Measurements from ENCODE around the gene RBBP8.
"Not testable (repeated sequence)": the region's sequence is repeated elsewhere in the genome, so short reads cannot be mapped to it uniquely, and the experiment has no call there.

Gene RBBP8

GRCh38 chr18:22953982-22954381 is 20.9 kb downstream of the RBBP8 start:
- H3K4me3 ChIP-seq; H3K4me1 ChIP-seq; in situ Hi-C loops (cut with MboI; ENCODE audit: low sequenced_read_pairs); H3K27me3 ChIP-seq (ENCODE audit: low read depth); DNase-seq (ENCODE audit: low spot score in 2 of 2); H3K9me3 ChIP-seq: not testable (repeated sequence)
- H3K36me3 ChIP-seq (replicated peaks): peaks cover 49% of the 10 kb centered on the region

GRCh38 chr18:22956226-22956625 is 23.1 kb downstream of the RBBP8 start:
- in situ Hi-C loops (cut with MboI; ENCODE audit: low sequenced_read_pairs): no loop called here
- Histone ChIP-seq H3K9me3 (no peaks in the 10 kb centered on the region), H3K4me3 (no peak overlapping the region), H3K36me3 (replicated peaks) (peaks cover 31% of the 10 kb centered on the region), H3K4me1 (no peaks in the 10 kb centered on the region; the same call in 1 of the 2 replicates), H3K27me3 (ENCODE audit: low read depth) (no peaks in the 10 kb centered on the region)
- DNase-seq (ENCODE audit: low spot score in 2 of 2): no peak

GRCh38 chr18:22961156-22961555 is 28.0 kb downstream of the RBBP8 start:
- no peaks in the 10 kb centered on the region for H3K9me3 ChIP-seq
- no peak for DNase-seq (ENCODE audit: low spot score in 2 of 2)
- no peaks in the 10 kb centered on the region; the same call in 1 of the 2 replicates for H3K36me3 ChIP-seq (replicated peaks)
- H3K27me3 ChIP-seq (ENCODE audit: low read depth): no peaks in the 10 kb centered on the region
- in situ Hi-C loops (cut with MboI; ENCODE audit: low sequenced_read_pairs): no loop called here
- H3K4me1 ChIP-seq: peaks cover 11% of the 10 kb centered on the region
- H3K4me3 ChIP-seq: no peak overlapping the region

DNA sequence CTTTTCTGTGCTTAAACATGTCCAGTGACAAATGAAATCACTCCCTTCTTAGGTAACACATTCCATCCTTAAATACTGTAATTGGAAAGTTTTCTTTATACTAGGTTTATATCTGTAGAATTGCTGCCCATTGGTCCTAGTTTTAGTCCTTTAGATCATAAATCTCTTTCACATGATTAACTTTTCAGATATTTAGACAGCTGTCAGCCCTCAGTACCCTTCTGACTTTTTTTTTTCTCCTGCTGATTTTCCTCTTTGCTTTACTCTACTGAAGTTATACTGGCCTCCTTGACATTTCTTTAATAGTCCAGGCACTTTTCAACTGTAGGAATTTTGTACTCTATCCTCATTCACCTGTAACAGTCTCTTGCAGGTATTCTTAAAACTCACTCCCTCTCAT is 28.9 kb downstream of the RBBP8 start:
- H3K4me3 ChIP-seq: no peak overlapping the region
- no peak for DNase-seq (ENCODE audit: low spot score in 2 of 2)
- H3K36me3 ChIP-seq (replicated peaks): no peaks in the 10 kb centered on the region; the same call in 1 of the 2 replicates
- peaks cover 11% of the 10 kb centered on the region for H3K4me1 ChIP-seq
- in situ Hi-C loops (cut with MboI; ENCODE audit: low sequenced_read_pairs): no loop called here
- no peaks in the 10 kb centered on the region for H3K9me3 ChIP-seq
- no peaks in the 10 kb centered on the region for H3K27me3 ChIP-seq (ENCODE audit: low read depth)

GRCh38 chr18:22964116-22964515 is 31.0 kb downstream of the RBBP8 start:
- Histone ChIP-seq H3K36me3 (replicated peaks) (no peaks in the 10 kb centered on the region; the same call in 1 of the 2 replicates), H3K9me3 (no peaks in the 10 kb centered on the region), H3K4me1 (peaks cover 11% of the 10 kb centered on the region), H3K4me3 (no peak overlapping the region), H3K27me3 (ENCODE audit: low read depth) (no peaks in the 10 kb centered on the region)
- in situ Hi-C loops (cut with MboI; ENCODE audit: low sequenced_read_pairs): no loop called here
- peak in 1 of 2 experiments; percentile 50 for DNase-seq (ENCODE audit: low spot score in 2 of 2)

- H3K4me1 ChIP-seq: peaks cover 11% of the 10 kb centered on the region
- H3K36me3 ChIP-seq (replicated peaks): peaks cover 3% of the 10 kb centered on the region; the same call in 1 of the 2 replicates
- DNase-seq (ENCODE audit: low spot score in 2 of 2): no peak
- H3K4me3 ChIP-seq: no peak overlapping the region
- H3K27me3 ChIP-seq (ENCODE audit: low read depth): no peaks in the 10 kb centered on the region
- in situ Hi-C loops (cut with MboI; ENCODE audit: low sequenced_read_pairs): no loop called here
- H3K9me3 ChIP-seq: no peaks in the 10 kb centered on the region
Measured at GRCh38 chr18:22964722-22965121, 31.6 kb downstream of the RBBP8 start.

GRCh38 chr18:22971038-22971437 is 37.9 kb downstream of the RBBP8 start:
- in situ Hi-C loops (cut with MboI; ENCODE audit: low sequenced_read_pairs): no loop called here
- peaks cover 12% of the 10 kb centered on the region for H3K36me3 ChIP-seq (replicated peaks)

DNA sequence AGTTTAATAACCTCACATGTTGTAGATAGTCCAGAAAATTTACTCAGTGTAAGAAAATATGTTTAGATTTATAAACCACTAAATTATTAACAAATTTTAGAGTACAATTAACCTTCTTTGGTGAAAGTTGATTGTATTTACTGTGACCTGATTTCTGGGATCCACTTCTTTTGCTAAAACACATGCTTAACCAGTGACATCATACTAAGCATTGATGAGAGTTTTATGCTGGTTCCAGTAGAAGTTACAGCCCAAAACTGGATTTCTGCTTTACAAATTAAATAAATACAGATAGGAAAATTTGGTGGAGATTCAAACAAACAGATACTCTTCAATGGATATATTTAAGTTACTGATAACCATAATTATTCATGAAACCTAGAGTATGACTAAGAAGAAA is 40.9 kb downstream of the RBBP8 start:
- H3K4me1 ChIP-seq: peaks cover 10% of the 10 kb centered on the region
- no peak overlapping the region for H3K4me3 ChIP-seq
- DNase-seq (ENCODE audit: low spot score in 2 of 2): no peak
- H3K36me3 ChIP-seq (replicated peaks): peaks cover 15% of the 10 kb centered on the region
- in situ Hi-C loops (cut with MboI; ENCODE audit: low sequenced_read_pairs): no loop called here
- no peaks in the 10 kb centered on the region for H3K9me3 ChIP-seq
- no peaks in the 10 kb centered on the region for H3K27me3 ChIP-seq (ENCODE audit: low read depth)

More at GRCh38 chr18:22971038-22971437, 37.9 kb downstream of the RBBP8 start:
- Histone ChIP-seq H3K9me3 (no peaks in the 10 kb centered on the region), H3K4me1 (peaks cover 2% of the 10 kb centered on the region; the same call in 1 of the 2 replicates), H3K27me3 (ENCODE audit: low read depth) (no peaks in the 10 kb centered on the region), H3K4me3 (no peak overlapping the region)
- no peak for DNase-seq (ENCODE audit: low spot score in 2 of 2)

DNA sequence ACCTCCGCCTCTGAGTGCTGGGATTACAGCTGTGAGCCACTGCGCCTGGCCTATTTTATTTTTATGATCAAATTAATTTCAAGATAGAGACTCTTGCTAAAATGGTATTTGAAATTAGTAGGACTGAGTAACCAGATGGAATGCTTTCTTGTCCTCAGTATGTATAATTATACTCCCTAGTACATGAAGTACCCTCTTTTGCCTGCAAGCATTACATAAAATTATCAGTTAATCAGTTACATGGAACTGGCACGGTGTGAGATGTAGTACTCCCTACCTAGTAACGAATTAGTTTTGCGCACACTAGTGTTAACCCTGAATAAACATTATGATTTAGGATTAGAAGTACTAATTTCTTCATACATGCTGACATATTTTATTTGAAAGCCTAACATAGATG is 41.6 kb downstream of the RBBP8 start:
- Histone ChIP-seq H3K27me3 (ENCODE audit: low read depth) (no peaks in the 10 kb centered on the region), H3K4me1 (peaks cover 10% of the 10 kb centered on the region), H3K4me3 (no peak overlapping the region), H3K36me3 (replicated peaks) (peaks cover 12% of the 10 kb centered on the region), H3K9me3 (no peaks in the 10 kb centered on the region)
- in situ Hi-C loops (cut with MboI; ENCODE audit: low sequenced_read_pairs): no loop called here
- no peak for DNase-seq (ENCODE audit: low spot score in 2 of 2)

- H3K9me3 ChIP-seq: no peaks in the 10 kb centered on the region
- peaks cover 10% of the 10 kb centered on the region; the same call in 1 of the 2 replicates for H3K36me3 ChIP-seq (replicated peaks)
- in situ Hi-C loops (cut with MboI; ENCODE audit: low sequenced_read_pairs): no loop called here
- peaks cover 10% of the 10 kb centered on the region for H3K4me1 ChIP-seq
- DNase-seq (ENCODE audit: low spot score in 2 of 2): no peak
- H3K4me3 ChIP-seq: no peak overlapping the region
- H3K27me3 ChIP-seq (ENCODE audit: low read depth): no peaks in the 10 kb centered on the region
Measured at GRCh38 chr18:22975508-22975907, 42.4 kb downstream of the RBBP8 start.

DNA sequence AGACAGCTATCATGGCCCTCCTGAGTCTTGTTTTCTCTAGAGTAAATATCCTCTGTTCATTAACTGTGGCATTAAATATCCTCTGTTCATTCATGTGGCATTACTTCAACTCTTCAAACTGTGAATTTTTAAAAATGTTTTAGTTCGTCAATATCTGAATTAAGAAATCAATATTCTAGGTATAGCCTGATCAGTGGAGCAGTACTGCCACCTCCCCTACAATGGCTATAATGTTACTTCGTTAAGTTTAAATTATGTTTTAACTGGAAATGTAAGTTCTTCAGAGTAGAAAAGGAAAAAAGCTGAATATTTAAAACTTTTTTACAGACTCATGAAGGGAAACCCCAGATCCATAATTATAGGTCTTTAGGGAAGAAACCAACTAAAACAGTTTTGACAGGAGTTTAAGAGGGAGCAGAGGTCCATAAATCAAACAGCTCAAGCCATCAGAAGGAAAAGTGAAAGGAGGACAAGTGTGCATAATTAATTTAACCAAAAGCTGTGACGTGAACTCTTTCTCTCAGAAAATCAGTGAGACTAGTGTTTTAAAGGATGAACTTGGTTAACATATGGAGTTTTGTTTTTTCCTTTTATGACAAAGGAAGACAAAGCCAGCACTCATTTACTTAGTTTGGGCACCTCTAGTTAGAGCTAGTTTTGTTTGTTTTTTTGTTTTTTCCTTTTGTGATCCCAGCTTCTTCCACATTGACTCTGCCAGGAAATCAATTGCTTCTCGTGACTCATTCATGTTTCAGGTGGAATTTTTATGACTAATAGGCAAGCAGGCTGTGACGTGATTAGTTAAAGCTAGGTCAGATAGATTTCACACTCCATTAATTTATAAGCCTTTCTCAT is 44.9 kb downstream of the RBBP8 start:
- Histone ChIP-seq H3K9me3 (no peaks in the 10 kb centered on the region), H3K4me1 (peaks cover 14% of the 10 kb centered on the region), H3K36me3 (replicated peaks) (peaks cover 21% of the 10 kb centered on the region), H3K27me3 (ENCODE audit: low read depth) (no peaks in the 10 kb centered on the region), H3K4me3 (no peak overlapping the region)
- DNase-seq (ENCODE audit: low spot score in 2 of 2): no peak
- in situ Hi-C loops (cut with MboI; ENCODE audit: low sequenced_read_pairs): no loop called here

GRCh38 chr18:22980394-22980793 is 47.3 kb downstream of the RBBP8 start:
- Histone ChIP-seq H3K4me1 (peaks cover 14% of the 10 kb centered on the region), H3K4me3 (no peak overlapping the region), H3K27me3 (ENCODE audit: low read depth) (no peaks in the 10 kb centered on the region), H3K36me3 (replicated peaks) (peaks cover 24% of the 10 kb centered on the region), H3K9me3 (no peaks in the 10 kb centered on the region)
- in situ Hi-C loops (cut with MboI; ENCODE audit: low sequenced_read_pairs): loop anchor here (10.0 kb wide), 1 partner anchor 166 kb away; no protein-coding TSS in a partner anchor
- DNase-seq (ENCODE audit: low spot score in 2 of 2): no peak

GRCh38 chr18:22981274-22982133 is 48.4 kb downstream of the RBBP8 start:
- peak in 1 of 2 experiments; percentile 51 for DNase-seq (ENCODE audit: low spot score in 2 of 2)
- Histone ChIP-seq H3K9me3 (no peaks in the 10 kb centered on the region), H3K27me3 (ENCODE audit: low read depth) (no peaks in the 10 kb centered on the region), H3K36me3 (replicated peaks) (peaks cover 28% of the 10 kb centered on the region), H3K4me3 (no peak overlapping the region), H3K4me1 (peaks cover 14% of the 10 kb centered on the region)
- in situ Hi-C loops (cut with MboI; ENCODE audit: low sequenced_read_pairs): loop anchor here (10.0 kb wide), 1 partner anchor 167 kb away; no protein-coding TSS in a partner anchor

Data from HAP-1 (cell line).